Fibroblast of lung (primary cell): ENCODE results near the gene NKD2. TPM values are rescaled to one million over a fixed set of nuclear protein-coding genes. Genes with fewer than 3 reads are reported as not detected.
"Not testable (repeated sequence)": the region's sequence is repeated elsewhere in the genome, so short reads cannot be mapped to it uniquely, and the experiment has no call there.

ENCODE experiments used
- DNase-seq, 2 donors: peaks; one replicate each; pipeline versions ENCODE4 v3.0.0 to v3.0.0-alpha.2; 2010; ENCODE audit warnings: low read depth in 2 of 2
- H2AFZ ChIP-seq: 2 replicates; pipeline ENCODE4 v1.5.1; 2012; ENCODE audit warnings: low read length, control low read depth, inconsistent platforms
- H3K27ac ChIP-seq: 2 replicates; pipeline ENCODE4 v1.5.1; 2011; ENCODE audit warnings: low read length, control low read depth; ENCODE audit not compliant: insufficient read depth
- H3K27me3 ChIP-seq: 2 replicates; pipeline ENCODE4 v1.5.1; 2011; ENCODE audit warnings: mild to moderate bottlenecking, low read length; ENCODE audit not compliant: control insufficient read depth, insufficient read depth
- H3K36me3 ChIP-seq: 2 replicates; pipeline ENCODE4 v1.5.1; 2011; ENCODE audit warnings: low read length; ENCODE audit not compliant: control insufficient read depth, insufficient read depth
- H3K4me1 ChIP-seq: 2 replicates; pipeline ENCODE4 v1.5.1; 2011; ENCODE audit warnings: low read length; ENCODE audit not compliant: control insufficient read depth, insufficient read depth; ENCODE audit errors: extremely low read depth
- H3K4me2 ChIP-seq: 2 replicates; pipeline ENCODE4 v1.5.1; 2011; ENCODE audit warnings: low read length, control low read depth; ENCODE audit not compliant: insufficient read depth; ENCODE audit errors: extremely low read depth
- H3K4me3 ChIP-seq, 4 experiments: fragments of 200-600 bp in 1 of 4; sonication (generic) in 1 of 4; replicated peaks in 1 of 4; 2 replicates each; pipeline ENCODE4 v1.5.1; 2011 to 2016; ENCODE audit warnings: low read length in 4 of 4, low read depth in 3 of 4, mild to moderate bottlenecking in 3 of 4, control low read depth in 2 of 4, inconsistent platforms in 1 of 4, mixed read lengths in 1 of 4; ENCODE audit not compliant: insufficient read depth in 1 of 4; ENCODE audit errors: control extremely low read depth in 1 of 4
- H3K79me2 ChIP-seq: 2 replicates; pipeline ENCODE4 v1.5.1; 2012; ENCODE audit warnings: mild to moderate bottlenecking, low read length, inconsistent platforms; ENCODE audit not compliant: control insufficient read depth, insufficient read depth
- H3K9ac ChIP-seq: 2 replicates; pipeline ENCODE4 v1.5.1; 2011; ENCODE audit warnings: mild to moderate bottlenecking, low read length, control low read depth; ENCODE audit not compliant: insufficient read depth
- H3K9me3 ChIP-seq: 2 replicates; pipeline ENCODE4 v1.5.1; 2012; ENCODE audit warnings: low read depth, low read length; ENCODE audit not compliant: control insufficient read depth, insufficient read depth
- H4K20me1 ChIP-seq: 2 replicates; pipeline ENCODE4 v1.5.1; 2011; ENCODE audit warnings: low read length; ENCODE audit not compliant: control insufficient read depth, insufficient read depth; ENCODE audit errors: extremely low read depth
- EZH2 ChIP-seq: IDR thresholded peaks from 2 replicates; pipeline ENCODE4 v1.5.1; 2012; ENCODE audit warnings: low read length, control low read depth, mild to moderate bottlenecking; ENCODE audit errors: missing control alignments
- polyA plus RNA-seq, 2 donors: library from polyadenylated mRNA; depleted of rRNA in 1 of 2; stranded (reverse) in 1 of 2; unstranded in 1 of 2; fragments of >200 nt; gene quantifications; 2 replicates each; pipeline ENCODE4 v1.2.1, GENCODE V29; 2011 to 2012; ENCODE audit warnings: missing spikeins in 1 of 2
- total RNA-seq: library from RNA; depleted of rRNA; stranded (reverse); fragments of >200 nt; gene quantifications from 2 replicates; pipeline ENCODE4 v1.2.1, GENCODE V29; 2014
- TF ChIP-seq, protein P1 (sequence below), 2 donors: IDR thresholded peaks in 1 of 2; conservative IDR thresholded peaks in 1 of 2; 1 replicate in 1 of 2; 2 replicates in 1 of 2; pipeline ENCODE4 v1.5.1; 2011 to 2012; ENCODE audit warnings: low read length in 2 of 2, control low read depth in 1 of 2, inconsistent platforms in 1 of 2, low read depth in 1 of 2, mild to moderate bottlenecking in 1 of 2

Gene NKD2
- total and polyA plus RNA-seq, 2 donors (not counting 1 experiment from before 2014, with no cell fraction given), result under 0.01 TPM; not detected in 1

DNA sequence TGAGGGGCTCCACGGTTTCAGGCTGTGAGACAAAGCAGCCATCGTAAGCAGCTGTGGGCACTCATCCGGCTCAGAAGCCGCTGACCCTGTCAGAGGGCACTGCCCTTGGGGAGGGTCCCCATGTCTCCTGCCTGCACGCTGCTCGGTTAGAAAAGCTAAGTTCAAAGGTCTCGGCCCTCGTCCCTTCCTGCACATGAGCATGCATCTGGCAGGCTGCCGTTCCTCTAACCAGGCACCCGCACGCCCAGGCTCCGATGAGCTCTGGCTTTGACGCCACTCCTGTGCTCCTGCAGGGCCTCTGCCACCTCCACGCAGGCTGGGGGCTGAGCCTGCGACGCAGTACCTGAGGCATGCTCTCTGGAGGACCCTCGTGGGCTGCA is 51.3 kb downstream of the NKD2 start:
- no peak for TF ChIP-seq EZH2
- TF ChIP-seq, protein P1, sequence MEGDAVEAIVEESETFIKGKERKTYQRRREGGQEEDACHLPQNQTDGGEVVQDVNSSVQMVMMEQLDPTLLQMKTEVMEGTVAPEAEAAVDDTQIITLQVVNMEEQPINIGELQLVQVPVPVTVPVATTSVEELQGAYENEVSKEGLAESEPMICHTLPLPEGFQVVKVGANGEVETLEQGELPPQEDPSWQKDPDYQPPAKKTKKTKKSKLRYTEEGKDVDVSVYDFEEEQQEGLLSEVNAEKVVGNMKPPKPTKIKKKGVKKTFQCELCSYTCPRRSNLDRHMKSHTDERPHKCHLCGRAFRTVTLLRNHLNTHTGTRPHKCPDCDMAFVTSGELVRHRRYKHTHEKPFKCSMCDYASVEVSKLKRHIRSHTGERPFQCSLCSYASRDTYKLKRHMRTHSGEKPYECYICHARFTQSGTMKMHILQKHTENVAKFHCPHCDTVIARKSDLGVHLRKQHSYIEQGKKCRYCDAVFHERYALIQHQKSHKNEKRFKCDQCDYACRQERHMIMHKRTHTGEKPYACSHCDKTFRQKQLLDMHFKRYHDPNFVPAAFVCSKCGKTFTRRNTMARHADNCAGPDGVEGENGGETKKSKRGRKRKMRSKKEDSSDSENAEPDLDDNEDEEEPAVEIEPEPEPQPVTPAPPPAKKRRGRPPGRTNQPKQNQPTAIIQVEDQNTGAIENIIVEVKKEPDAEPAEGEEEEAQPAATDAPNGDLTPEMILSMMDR (conservative IDR thresholded peaks at IDR 0.05 in 1 of 2, IDR thresholded peaks at IDR 0.05 in 1 of 2; ENCODE audit: low read depth in 1 of 2, low read length in 2 of 2), result no peak
- Histone ChIP-seq H3K36me3 (no peaks in the 10 kb centered on the region), H3K27me3 (no peaks in the 10 kb centered on the region), H4K20me1 (no peaks in the 10 kb centered on the region), H3K27ac (no peak overlapping the region), H3K9me3 (no peaks in the 10 kb centered on the region), H3K79me2 (no peaks in the 10 kb centered on the region), H2AFZ (no peak overlapping the region), H3K4me2 (no peak overlapping the region), H3K4me1 (no peaks in the 10 kb centered on the region), H3K9ac (no peak overlapping the region), H3K4me3 (no peak overlapping the region)
- DNase-seq, result no peak

DNA sequence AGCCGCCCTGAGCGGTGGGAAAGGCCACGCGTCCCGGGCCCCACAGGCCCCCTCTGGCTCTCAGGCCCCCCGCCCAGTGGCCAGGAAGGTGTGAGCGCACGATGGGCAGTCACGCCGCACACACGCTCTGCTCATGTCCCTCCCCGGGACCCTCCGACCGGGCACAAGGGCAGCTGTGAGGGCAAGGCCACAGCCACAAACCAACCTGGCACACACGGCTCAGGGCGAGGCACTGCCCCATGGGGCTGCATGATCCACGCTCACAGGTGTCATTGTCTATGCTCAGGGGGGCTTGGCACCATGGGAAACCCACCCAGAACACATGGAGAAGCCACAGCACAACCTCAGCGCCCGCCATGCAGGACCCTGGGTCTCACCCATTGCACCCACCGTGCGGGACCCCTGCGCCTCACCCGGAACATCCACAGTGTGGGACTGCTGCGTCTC is 52.0 kb downstream of the NKD2 start:
- no peaks in the 10 kb centered on the region for H3K4me1 ChIP-seq
- no peak for DNase-seq
- H3K9ac ChIP-seq, result no peak overlapping the region
- no peak overlapping the region for H3K4me2 ChIP-seq
- no peaks in the 10 kb centered on the region for H3K9me3 ChIP-seq
- H4K20me1 ChIP-seq, result no peaks in the 10 kb centered on the region
- no peaks in the 10 kb centered on the region for H3K27me3 ChIP-seq
- no peak overlapping the region for H3K4me3 ChIP-seq
- H3K36me3 ChIP-seq, result no peaks in the 10 kb centered on the region
- no peaks in the 10 kb centered on the region for H3K79me2 ChIP-seq
- no peak overlapping the region for H3K27ac ChIP-seq
- TF ChIP-seq, protein P1 (conservative IDR thresholded peaks at IDR 0.05 in 1 of 2, IDR thresholded peaks at IDR 0.05 in 1 of 2; ENCODE audit: low read depth in 1 of 2, low read length in 2 of 2), result no peak
- no peak for TF ChIP-seq EZH2
- no peak overlapping the region for H2AFZ ChIP-seq

DNA sequence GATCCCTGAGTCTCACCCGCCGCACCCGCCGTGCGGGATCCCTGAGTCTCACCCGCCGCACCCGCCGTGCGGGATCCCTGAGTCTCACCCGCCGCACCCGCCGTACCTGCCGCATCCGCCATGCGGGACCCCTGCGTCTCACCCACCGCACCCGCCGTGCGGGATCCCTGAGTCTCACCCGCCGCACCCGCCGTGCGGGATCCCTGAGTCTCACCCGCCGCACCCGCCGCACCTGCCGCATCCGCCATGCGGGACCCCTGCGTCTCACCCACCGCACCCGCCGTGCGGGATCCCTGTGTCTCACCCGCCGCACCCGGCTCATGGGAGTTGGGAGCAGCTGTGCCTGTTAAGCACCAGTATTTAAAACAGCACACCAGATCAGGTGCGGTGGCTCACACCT is 52.7 kb downstream of the NKD2 start:
- not testable (repeated sequence) for DNase-seq, H3K9me3 ChIP-seq

More for the DNA sequence above, 52.7 kb downstream of the NKD2 start:
- not testable (repeated sequence) for H3K36me3 ChIP-seq, H3K4me1 ChIP-seq, H4K20me1 ChIP-seq, H3K9ac ChIP-seq, H3K4me3 ChIP-seq, H3K79me2 ChIP-seq, H3K27ac ChIP-seq, H2AFZ ChIP-seq, H3K4me2 ChIP-seq, H3K27me3 ChIP-seq
